HUES48 (cell line): Measurements from ENCODE around the gene FAM3C.
"Not testable (repeated sequence)": the region's sequence is repeated elsewhere in the genome, so short reads cannot be mapped to it uniquely, and the experiment has no call there.

ENCODE experiments used
- H3K27ac ChIP-seq: one replicate; pipeline ENCODE4 v1.7.0; 2013; ENCODE audit warnings: low read depth, low read length, inconsistent platforms
- H3K27me3 ChIP-seq: 2 replicates; pipeline ENCODE4 v1.6.1; 2013; ENCODE audit warnings: mild to moderate bottlenecking, low read length; ENCODE audit not compliant: control insufficient read depth, insufficient read depth
- H3K36me3 ChIP-seq: 2 replicates; pipeline ENCODE4 v1.6.1; 2013; ENCODE audit warnings: low read length; ENCODE audit not compliant: control insufficient read depth, insufficient read depth
- H3K4me1 ChIP-seq: 2 replicates; pipeline ENCODE4 v1.6.1; 2013; ENCODE audit warnings: mild to moderate bottlenecking, low read length; ENCODE audit not compliant: control insufficient read depth, insufficient read depth
- H3K4me3 ChIP-seq: 2 replicates; pipeline ENCODE4 v1.5.1; 2013; ENCODE audit warnings: mild to moderate bottlenecking, low read depth, low read length
- H3K9ac ChIP-seq: 2 replicates; pipeline ENCODE4 v1.6.1; 2013; ENCODE audit warnings: mild to moderate bottlenecking, low read depth, low read length, moderate library complexity
- H3K9me3 ChIP-seq: 2 replicates; pipeline ENCODE4 v1.6.1; 2013; ENCODE audit warnings: low read length; ENCODE audit not compliant: control insufficient read depth, insufficient read depth

FAM3C gene

DNA sequence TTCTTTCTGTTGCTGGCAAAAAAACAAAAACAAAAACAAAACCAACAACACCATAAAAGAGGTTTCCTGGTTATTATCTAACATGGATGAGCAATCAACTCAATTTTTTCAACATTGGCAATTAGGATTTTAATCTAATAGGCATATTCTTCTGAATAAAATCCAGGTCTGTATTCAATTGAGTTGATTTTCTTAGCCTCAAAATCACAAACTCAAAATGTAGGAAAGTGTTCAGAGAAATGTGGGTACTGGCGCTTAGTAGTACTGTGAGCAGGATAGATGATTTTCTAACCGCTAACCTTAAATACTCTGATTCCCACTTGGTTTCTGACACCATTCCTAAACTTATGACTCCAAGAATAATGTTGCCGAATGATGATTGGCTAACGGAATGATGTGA lies 61.7 kb downstream of the FAM3C start:
- Histone ChIP-seq H3K4me3 (no peak overlapping the region), H3K27me3 (peaks cover 30% of the 10 kb centered on the region), H3K4me1 (0 out of 2 replicates have a peak, but pooled peaks cover 3% of the 10 kb centered on the region), H3K36me3 (no peaks in the 10 kb centered on the region), H3K9me3 (no peaks in the 10 kb centered on the region), H3K9ac (no peak overlapping the region), H3K27ac (no peak overlapping the region)

DNA sequence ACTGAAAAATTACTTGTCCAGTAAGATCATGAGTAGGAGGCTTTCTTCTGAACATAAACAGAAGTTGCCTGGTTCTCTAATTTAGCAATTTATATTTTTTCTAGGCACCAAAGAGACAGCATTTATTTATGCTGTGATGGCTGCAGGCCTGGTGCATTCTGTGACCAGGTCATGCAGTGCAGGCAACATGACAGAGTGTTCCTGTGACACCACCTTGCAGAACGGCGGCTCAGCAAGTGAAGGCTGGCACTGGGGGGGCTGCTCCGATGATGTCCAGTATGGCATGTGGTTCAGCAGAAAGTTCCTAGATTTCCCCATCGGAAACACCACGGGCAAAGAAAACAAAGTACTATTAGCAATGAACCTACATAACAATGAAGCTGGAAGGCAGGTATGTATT lies 64.5 kb downstream of the FAM3C start:
- H3K9ac ChIP-seq = no peak overlapping the region
- H3K27ac ChIP-seq = no peak overlapping the region
- no peak overlapping the region for H3K4me3 ChIP-seq
- H3K4me1 ChIP-seq = 0 out of 2 replicates have a peak, but pooled peaks cover 3% of the 10 kb centered on the region
- peaks cover 51% of the 10 kb centered on the region for H3K27me3 ChIP-seq
- no peaks in the 10 kb centered on the region for H3K36me3 ChIP-seq
- H3K9me3 ChIP-seq = no peaks in the 10 kb centered on the region

- Histone ChIP-seq H3K4me1 (0 out of 2 replicates have a peak, but pooled peaks cover 3% of the 10 kb centered on the region), H3K9ac (no peak overlapping the region), H3K36me3 (no peaks in the 10 kb centered on the region), H3K4me3 (peak overlapping the region; percentile 75; the same call in 1 of the 2 replicates), H3K27ac (no peak overlapping the region), H3K9me3 (no peaks in the 10 kb centered on the region), H3K27me3 (peaks cover 51% of the 10 kb centered on the region)
These were observed 65.1 kb downstream of the FAM3C start for GRCh38 chr7:121331048-121331447.

DNA sequence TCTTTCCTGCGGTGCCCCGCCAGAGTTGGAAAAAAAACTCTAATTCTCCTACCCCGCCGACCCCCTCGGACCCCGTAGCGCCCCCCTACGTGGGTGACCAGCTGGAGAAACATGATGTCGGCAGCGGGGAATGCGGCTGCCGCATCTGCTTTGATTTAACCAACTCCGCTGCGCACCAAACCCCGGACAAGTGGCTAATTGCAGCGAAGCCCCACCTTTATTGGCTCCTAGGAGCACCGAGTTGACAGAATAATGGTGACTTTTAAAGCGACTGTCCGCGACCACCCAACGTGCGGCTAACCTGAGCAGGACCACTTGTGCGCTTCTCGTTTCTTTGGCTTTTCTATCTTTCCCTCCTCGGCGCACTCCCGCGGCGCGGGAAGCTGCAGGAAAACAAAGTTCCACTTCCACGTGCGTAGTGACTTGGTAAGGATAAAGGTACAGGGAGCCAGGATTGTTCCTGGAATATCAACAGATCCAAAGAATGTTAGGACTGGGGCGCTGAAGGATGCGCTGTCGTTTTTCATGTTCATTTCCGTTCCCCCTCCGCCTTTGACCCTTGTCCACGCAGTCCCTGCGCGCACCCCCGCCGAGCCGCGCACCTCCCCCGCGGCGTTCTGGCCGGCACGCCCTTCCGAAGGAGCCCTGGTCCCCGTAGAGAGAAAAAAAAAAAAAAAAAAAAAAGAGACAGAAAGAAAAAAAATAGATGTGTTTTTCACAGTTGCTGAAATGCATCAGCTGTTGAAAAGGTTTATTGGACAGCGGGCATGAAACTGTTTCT lies 65.9 kb downstream of the FAM3C start:
- Histone ChIP-seq H3K27me3 (peaks cover 51% of the 10 kb centered on the region), H3K4me1 (0 out of 2 replicates have a peak, but pooled peaks cover 3% of the 10 kb centered on the region), H3K27ac (no peak overlapping the region), H3K36me3 (no peaks in the 10 kb centered on the region), H3K4me3 (peak overlapping the region; percentile 75), H3K9ac (no peak overlapping the region), H3K9me3 (no peaks in the 10 kb centered on the region)

- Histone ChIP-seq H3K36me3 (no peaks in the 10 kb centered on the region), H3K4me1 (0 out of 2 replicates have a peak, but pooled peaks cover 3% of the 10 kb centered on the region), H3K9me3 (no peaks in the 10 kb centered on the region), H3K4me3 (peak overlapping the region; percentile 75), H3K9ac (no peak overlapping the region), H3K27ac (no peak overlapping the region), H3K27me3 (peaks cover 51% of the 10 kb centered on the region)
These were observed 66.7 kb downstream of the FAM3C start for GRCh38 chr7:121329191-121330052.

DNA sequence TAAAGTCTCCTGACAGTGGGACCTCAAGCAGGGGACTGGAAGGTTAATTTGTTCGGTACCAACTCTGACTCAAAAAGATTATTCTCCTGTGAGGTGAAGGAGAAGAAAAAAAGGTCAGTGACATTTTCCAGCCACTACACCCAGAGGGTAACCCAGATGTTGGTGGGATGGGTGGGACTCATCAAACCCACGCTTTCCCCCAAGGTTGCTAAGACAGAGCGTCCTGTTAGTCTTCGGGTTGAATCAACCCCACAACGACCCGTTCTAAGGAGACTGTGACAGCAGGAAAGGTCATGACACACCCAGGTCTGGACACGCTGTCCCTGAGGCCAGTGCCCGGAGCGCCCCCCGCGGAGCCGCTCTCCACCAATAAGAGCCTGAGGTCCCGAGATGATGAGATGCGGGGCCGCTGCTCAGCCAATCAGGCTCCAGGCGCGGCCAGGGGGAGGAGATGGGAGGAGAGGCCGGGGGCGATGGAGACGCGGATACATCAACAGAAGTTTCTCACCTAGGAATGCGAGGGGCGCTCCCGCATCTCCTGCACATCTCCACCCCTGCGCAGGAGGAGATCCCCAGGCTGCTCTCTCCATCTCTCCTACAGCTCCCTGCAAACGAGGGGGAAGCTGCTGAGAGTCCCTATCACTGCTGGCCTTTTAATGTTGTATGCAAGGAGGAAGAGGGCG lies 67.5 kb downstream of the FAM3C start, which contains the start of gene WNT16:
WNT16 (plus strand) TSS at position 493 of the 683 bp plus-strand sequence. CDS start 293 bp downstream, outside the sequence.
- H3K4me1 ChIP-seq = 0 out of 2 replicates have a peak, but pooled peaks cover 3% of the 10 kb centered on the region
- no peaks in the 10 kb centered on the region for H3K9me3 ChIP-seq
- H3K27ac ChIP-seq = no peak within 1 kb of the TSS
- peaks cover 51% of the 10 kb centered on the region for H3K27me3 ChIP-seq
- peak within 1 kb of the TSS; percentile 75 for H3K4me3 ChIP-seq
- no peak within 1 kb of the TSS for H3K9ac ChIP-seq
- no peaks in the 10 kb centered on the region for H3K36me3 ChIP-seq

- H3K9ac ChIP-seq = no peak overlapping the region
- peaks cover 51% of the 10 kb centered on the region for H3K27me3 ChIP-seq
- H3K36me3 ChIP-seq = no peaks in the 10 kb centered on the region
- H3K9me3 ChIP-seq = no peaks in the 10 kb centered on the region
- H3K4me1 ChIP-seq = 0 out of 2 replicates have a peak, but pooled peaks cover 3% of the 10 kb centered on the region
- H3K27ac ChIP-seq = no peak overlapping the region
- H3K4me3 ChIP-seq = no peak overlapping the region
These were observed 68.4 kb downstream of the FAM3C start for GRCh38 chr7:121327671-121328070.

GRCh38 chr7:121323515-121324302 lies 72.4 kb downstream of the FAM3C start:
- H3K9ac ChIP-seq = no peak overlapping the region
- H3K36me3 ChIP-seq = no peaks in the 10 kb centered on the region
- no peaks in the 10 kb centered on the region for H3K4me1 ChIP-seq
- no peak overlapping the region for H3K4me3 ChIP-seq
- no peak overlapping the region for H3K27ac ChIP-seq
- H3K27me3 ChIP-seq = peaks cover 14% of the 10 kb centered on the region
- no peaks in the 10 kb centered on the region for H3K9me3 ChIP-seq

DNA sequence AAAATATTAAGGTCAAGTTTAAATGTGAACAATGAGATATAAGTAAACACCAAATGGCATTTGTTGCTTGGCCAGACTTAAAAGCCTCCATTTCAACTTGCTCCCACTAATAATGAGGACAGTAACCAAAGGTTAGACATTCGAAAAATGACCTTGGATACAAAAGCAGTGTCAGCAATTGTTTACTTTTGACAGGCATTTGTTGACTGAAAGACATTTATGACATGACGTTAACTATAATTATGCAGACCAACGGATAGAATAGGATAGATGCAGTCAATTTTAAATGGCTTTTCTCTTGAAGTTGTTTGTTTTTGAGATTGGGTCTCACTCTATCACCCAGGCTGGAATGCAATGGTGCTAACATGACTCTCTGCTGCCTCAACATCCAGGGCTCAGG lies 73.6 kb downstream of the FAM3C start:
- Histone ChIP-seq H3K4me1 (no peaks in the 10 kb centered on the region), H3K36me3 (no peaks in the 10 kb centered on the region), H3K27ac (no peak overlapping the region), H3K9ac (no peak overlapping the region), H3K27me3 (peaks cover 1% of the 10 kb centered on the region; the same call in 1 of the 2 replicates), H3K4me3 (no peak overlapping the region), H3K9me3 (no peaks in the 10 kb centered on the region)

- H3K9me3 ChIP-seq, H3K4me3 ChIP-seq, H3K9ac ChIP-seq, H3K4me1 ChIP-seq, H3K27ac ChIP-seq, H3K36me3 ChIP-seq, H3K27me3 ChIP-seq: not testable (repeated sequence)
These were observed 80.9 kb downstream of the FAM3C start for GRCh38 chr7:121315170-121315569.
